ENCODE data around the gene GSS. TPM values are rescaled to one million over a fixed set of nuclear protein-coding genes. Genes with fewer than 3 reads are reported as not detected.

Gene GSS
- total RNA-seq, 1 donor from 2014 or later, result 47.9 TPM

DNA sequence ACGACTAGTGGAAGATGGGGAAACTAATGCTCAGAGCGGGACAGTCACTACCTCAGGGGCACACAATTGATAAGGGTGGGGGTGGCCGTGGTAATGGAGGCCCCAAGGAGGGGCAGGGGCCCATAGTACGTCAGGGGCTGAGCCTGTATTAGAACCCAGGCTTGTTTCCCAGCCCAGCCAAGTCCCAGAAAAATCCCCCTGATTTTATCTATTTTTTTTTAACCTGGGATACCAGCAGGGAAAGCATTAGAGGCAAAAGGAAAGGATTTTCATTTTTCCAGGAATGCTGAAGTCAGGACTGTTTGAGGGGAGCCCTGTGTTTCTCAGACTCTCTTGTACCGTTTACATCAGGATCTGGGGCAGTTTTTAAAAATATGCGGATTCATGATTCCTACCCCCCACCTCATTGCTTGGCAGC, 444 bp upstream of the GSS start:
- Histone ChIP-seq H3K4me1 (peaks cover 17% of the 10 kb centered on the region), H3K9me3 (no peaks in the 10 kb centered on the region), H3K27me3 (no peaks in the 10 kb centered on the region), H3K4me3 (peak overlapping the region; percentile 62 to 67), H3K27ac (peak overlapping the region; percentile 82), H3K36me3 (no peaks in the 10 kb centered on the region)
- no peak for DNase-seq (ENCODE audit: extremely low spot score in 2 of 2)
- TF ChIP-seq CTCF (IDR thresholded peaks at IDR 0.05), result no peak
- TF ChIP-seq POLR2A (IDR thresholded peaks at IDR 0.05), result no peak
- no peak for TF ChIP-seq POLR2AphosphoS5 (IDR thresholded peaks at IDR 0.05; ENCODE audit: insufficient read depth in 1 of 2, low read depth in 1 of 2)
- intact Hi-C loops (cut with DNase I), result no loop called here

DNA sequence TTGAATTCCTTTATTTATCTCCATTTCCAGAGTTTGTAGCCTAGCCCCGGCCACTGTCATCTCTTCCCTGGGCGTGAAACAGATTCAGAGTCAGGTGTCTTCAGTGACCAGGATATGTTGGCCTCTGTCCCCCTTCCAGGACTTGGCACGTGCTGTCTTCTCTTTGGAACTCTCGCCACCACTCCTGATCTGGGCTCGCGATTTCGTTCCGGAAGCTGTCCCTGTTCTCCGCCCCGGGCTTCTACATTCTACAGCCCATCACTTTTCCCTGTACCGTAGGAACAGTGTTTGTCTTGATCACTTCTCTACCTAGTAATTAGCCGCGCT, 739 bp downstream of the GSS start:
- no peaks in the 10 kb centered on the region for H3K9me3 ChIP-seq
- no peaks in the 10 kb centered on the region for H3K36me3 ChIP-seq
- TF ChIP-seq POLR2AphosphoS5 (IDR thresholded peaks at IDR 0.05; ENCODE audit: insufficient read depth in 1 of 2, low read depth in 1 of 2), result no peak
- TF ChIP-seq POLR2A (IDR thresholded peaks at IDR 0.05), result no peak
- no peak for TF ChIP-seq CTCF (IDR thresholded peaks at IDR 0.05)
- intact Hi-C loops (cut with DNase I), result loop anchor here (2.0 kb wide), 1 partner anchor 80 kb away; no protein-coding TSS in a partner anchor
- no peak for DNase-seq (ENCODE audit: extremely low spot score in 2 of 2)
- H3K27ac ChIP-seq, result peak overlapping the region; percentile 82
- H3K4me1 ChIP-seq, result peaks cover 17% of the 10 kb centered on the region
- H3K4me3 ChIP-seq, result peak overlapping the region; percentile 62 to 67
- H3K27me3 ChIP-seq, result no peaks in the 10 kb centered on the region

DNA sequence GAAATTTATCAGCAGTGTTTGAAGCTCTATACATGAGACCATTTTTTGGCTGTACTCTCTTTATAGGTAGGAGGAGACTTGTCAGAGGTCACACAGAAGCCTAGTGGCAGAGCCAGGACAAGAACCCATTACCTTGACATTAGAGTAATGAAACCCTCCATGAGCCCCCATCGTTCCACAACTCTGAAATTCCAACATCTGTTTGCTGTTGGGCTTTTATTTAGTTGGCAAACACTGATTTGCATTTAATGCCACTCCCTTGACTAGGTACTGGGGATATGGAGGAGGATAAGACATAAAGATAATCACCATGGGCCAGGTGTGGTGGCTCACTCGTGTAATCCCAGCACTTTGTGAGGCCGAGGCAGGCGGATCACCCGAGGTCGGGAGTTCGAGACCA, 1.6 kb downstream of the GSS start:
- no peak overlapping the region for H3K4me3 ChIP-seq
- H3K9me3 ChIP-seq, result no peaks in the 10 kb centered on the region
- intact Hi-C loops (cut with DNase I), result loop anchor here (2.0 kb wide), 1 partner anchor 79 kb away; no protein-coding TSS in a partner anchor
- no peak overlapping the region for H3K27ac ChIP-seq
- H3K4me1 ChIP-seq, result peaks cover 17% of the 10 kb centered on the region
- H3K27me3 ChIP-seq, result no peaks in the 10 kb centered on the region
- no peaks in the 10 kb centered on the region for H3K36me3 ChIP-seq
- no peak for DNase-seq (ENCODE audit: extremely low spot score in 2 of 2)
- no peak for TF ChIP-seq CTCF (IDR thresholded peaks at IDR 0.05)
- TF ChIP-seq POLR2AphosphoS5 (IDR thresholded peaks at IDR 0.05; ENCODE audit: insufficient read depth in 1 of 2, low read depth in 1 of 2), result no peak
- no peak for TF ChIP-seq POLR2A (IDR thresholded peaks at IDR 0.05)

- Histone ChIP-seq H3K27ac (no peak overlapping the region), H3K4me3 (no peak overlapping the region), H3K4me1 (peaks cover 17% of the 10 kb centered on the region), H3K27me3 (no peaks in the 10 kb centered on the region), H3K36me3 (no peaks in the 10 kb centered on the region), H3K9me3 (no peaks in the 10 kb centered on the region)
- TF ChIP-seq CTCF (IDR thresholded peaks at IDR 0.05) (no peak), POLR2AphosphoS5 (IDR thresholded peaks at IDR 0.05; ENCODE audit: insufficient read depth in 1 of 2, low read depth in 1 of 2) (no peak), POLR2A (IDR thresholded peaks at IDR 0.05) (no peak)
- intact Hi-C loops (cut with DNase I), result no loop called here
- no peak for DNase-seq (ENCODE audit: extremely low spot score in 2 of 2)
These were observed 2.9 kb downstream of the GSS start for GRCh38 chr20:34952671-34953070.

DNA sequence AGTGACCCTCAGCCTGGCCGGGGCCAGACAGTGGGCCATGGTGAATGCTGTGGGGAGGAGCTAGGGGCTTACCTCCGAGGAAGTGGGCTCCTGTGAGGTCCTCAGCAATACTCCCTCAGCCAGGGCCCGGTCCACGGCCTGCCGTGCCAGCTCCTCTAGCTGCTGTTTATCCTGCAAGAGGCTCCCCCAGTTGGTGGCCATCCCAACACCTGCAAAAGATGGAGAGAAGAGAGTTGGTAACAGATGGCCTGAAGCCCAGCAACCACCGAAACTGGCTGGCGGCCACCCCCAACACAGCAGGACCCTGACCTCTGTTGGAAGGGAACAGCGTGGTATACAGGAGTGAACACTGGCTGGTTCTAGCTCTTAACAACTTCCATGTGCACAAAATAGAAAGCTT, 4.0 kb downstream of the GSS start:
- H3K4me3 ChIP-seq, result no peak overlapping the region
- intact Hi-C loops (cut with DNase I), result no loop called here
- H3K9me3 ChIP-seq, result no peaks in the 10 kb centered on the region
- no peaks in the 10 kb centered on the region for H3K27me3 ChIP-seq
- TF ChIP-seq POLR2AphosphoS5 (IDR thresholded peaks at IDR 0.05; ENCODE audit: insufficient read depth in 1 of 2, low read depth in 1 of 2), result no peak
- no peak for TF ChIP-seq POLR2A (IDR thresholded peaks at IDR 0.05)
- TF ChIP-seq CTCF (IDR thresholded peaks at IDR 0.05), result no peak
- no peaks in the 10 kb centered on the region for H3K36me3 ChIP-seq
- no peak for DNase-seq (ENCODE audit: extremely low spot score in 2 of 2)
- no peak overlapping the region for H3K27ac ChIP-seq
- peaks cover 17% of the 10 kb centered on the region for H3K4me1 ChIP-seq
